22Rv1 (cell line): Measurements from ENCODE around the gene CAMKMT.

Source experiments
- CTCF ChIP-seq: fragments of 450-650 bp; IDR thresholded peaks from 2 replicates; pipeline ENCODE4 v1.5.1; 2017; ENCODE audit warnings: mild to moderate bottlenecking
- ZFX ChIP-seq: fragments of 450-650 bp; IDR thresholded peaks from 2 replicates; pipeline ENCODE4 v1.6.1; 2017; ENCODE audit warnings: antibody characterized with exemption, borderline replicate concordance

GRCh38 chr2:44612276-44612675, 250.5 kb downstream of the CAMKMT start:
- TF ChIP-seq CTCF (no peak), ZFX (no peak)
